PFSK-1 (cell line): ENCODE results near the gene BAX.

Experiments
- FOXP2 ChIP-seq: optimal IDR thresholded peaks from 2 replicates; pipeline ENCODE3; 2011; ENCODE audit warnings: borderline replicate concordance, control low read depth, inconsistent platforms; ENCODE audit not compliant: insufficient read depth; ENCODE audit errors: extremely low read length, extremely low read depth
- POLR2AphosphoS5 ChIP-seq: IDR thresholded peaks from 2 replicates; pipeline ENCODE4 v1.6.1; 2012; ENCODE audit warnings: low read depth, mild to moderate bottlenecking, control low read depth, low read length, moderate library complexity
- SIN3A ChIP-seq: IDR thresholded peaks from 2 replicates; pipeline ENCODE4 v1.6.1; 2012; ENCODE audit warnings: mild to moderate bottlenecking, low read length, moderate library complexity, borderline replicate concordance; ENCODE audit not compliant: insufficient read depth
- TAF1 ChIP-seq: IDR thresholded peaks from 2 replicates; pipeline ENCODE4 v1.6.1; 2012; ENCODE audit warnings: low read length, control low read depth, borderline replicate concordance; ENCODE audit not compliant: insufficient read depth
- TF ChIP-seq, protein P1 (sequence below), 2 experiments: IDR thresholded peaks; 2 replicates each; pipeline versions ENCODE4 v1.6.1 to v1.8.0; 2011 to 2012; ENCODE audit warnings: low read depth in 2 of 2, low read length in 2 of 2, control low read depth in 1 of 2, inconsistent platforms in 1 of 2, mild to moderate bottlenecking in 1 of 2, moderate library complexity in 1 of 2; ENCODE audit not compliant: insufficient read depth in 1 of 2

DNA sequence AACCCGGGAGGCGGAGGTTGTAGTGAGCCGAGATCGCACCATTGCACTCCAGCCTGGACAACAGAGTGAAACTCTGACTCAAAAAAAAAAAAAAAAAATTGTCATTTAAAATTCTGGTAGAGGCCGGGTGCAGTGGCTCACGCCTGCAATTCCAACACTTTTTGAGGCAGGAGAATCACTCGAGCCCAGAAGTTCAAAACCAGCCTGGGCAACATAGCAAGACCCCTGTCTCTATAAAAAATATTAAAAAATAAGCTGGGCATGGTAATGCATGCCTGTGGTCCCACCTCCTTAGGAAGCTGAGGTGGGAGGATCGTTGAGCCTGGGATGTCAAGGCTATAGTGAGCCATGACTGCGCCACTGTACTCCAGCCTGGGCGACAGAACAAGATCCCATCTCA lies 48.4 kb upstream of the BAX start:
- TF ChIP-seq, protein P1, sequence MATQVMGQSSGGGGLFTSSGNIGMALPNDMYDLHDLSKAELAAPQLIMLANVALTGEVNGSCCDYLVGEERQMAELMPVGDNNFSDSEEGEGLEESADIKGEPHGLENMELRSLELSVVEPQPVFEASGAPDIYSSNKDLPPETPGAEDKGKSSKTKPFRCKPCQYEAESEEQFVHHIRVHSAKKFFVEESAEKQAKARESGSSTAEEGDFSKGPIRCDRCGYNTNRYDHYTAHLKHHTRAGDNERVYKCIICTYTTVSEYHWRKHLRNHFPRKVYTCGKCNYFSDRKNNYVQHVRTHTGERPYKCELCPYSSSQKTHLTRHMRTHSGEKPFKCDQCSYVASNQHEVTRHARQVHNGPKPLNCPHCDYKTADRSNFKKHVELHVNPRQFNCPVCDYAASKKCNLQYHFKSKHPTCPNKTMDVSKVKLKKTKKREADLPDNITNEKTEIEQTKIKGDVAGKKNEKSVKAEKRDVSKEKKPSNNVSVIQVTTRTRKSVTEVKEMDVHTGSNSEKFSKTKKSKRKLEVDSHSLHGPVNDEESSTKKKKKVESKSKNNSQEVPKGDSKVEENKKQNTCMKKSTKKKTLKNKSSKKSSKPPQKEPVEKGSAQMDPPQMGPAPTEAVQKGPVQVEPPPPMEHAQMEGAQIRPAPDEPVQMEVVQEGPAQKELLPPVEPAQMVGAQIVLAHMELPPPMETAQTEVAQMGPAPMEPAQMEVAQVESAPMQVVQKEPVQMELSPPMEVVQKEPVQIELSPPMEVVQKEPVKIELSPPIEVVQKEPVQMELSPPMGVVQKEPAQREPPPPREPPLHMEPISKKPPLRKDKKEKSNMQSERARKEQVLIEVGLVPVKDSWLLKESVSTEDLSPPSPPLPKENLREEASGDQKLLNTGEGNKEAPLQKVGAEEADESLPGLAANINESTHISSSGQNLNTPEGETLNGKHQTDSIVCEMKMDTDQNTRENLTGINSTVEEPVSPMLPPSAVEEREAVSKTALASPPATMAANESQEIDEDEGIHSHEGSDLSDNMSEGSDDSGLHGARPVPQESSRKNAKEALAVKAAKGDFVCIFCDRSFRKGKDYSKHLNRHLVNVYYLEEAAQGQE (IDR thresholded peaks at IDR 0.05; ENCODE audit: insufficient read depth in 1 of 2, low read depth in 2 of 2, low read length in 2 of 2): no peak
- TF ChIP-seq POLR2AphosphoS5 (no peak), TAF1 (no peak), SIN3A (no peak), FOXP2 (no peak)
